ENCODE measurements around the gene NXPE3.

- TF ChIP-seq CTCF (IDR thresholded peaks at IDR 0.05; ENCODE audit: low read depth, low read length, poor library complexity, severe bottlenecking) (no peak), EZH2phosphoT487 (IDR thresholded peaks at IDR 0.05; ENCODE audit: borderline replicate concordance, low read length) (no peak)
Observed at GRCh38 chr3:101821503-101821902, 42.5 kb downstream of the NXPE3 start.
